ENCODE measurements around the gene CDK11A. TPM values are rescaled to one million over a fixed set of nuclear protein-coding genes. Genes with fewer than 3 reads are reported as not detected.
A peak's percentile ranks its signal among the peaks of the same experiment; 100 is the strongest.
"Not testable (repeated sequence)": the region's sequence is repeated elsewhere in the genome, so short reads cannot be mapped to it uniquely, and the experiment has no call there.

The CDK11A gene
- total RNA-seq, 1 experiment from 2014 or later = 43.8 TPM

- Mint-ChIP-seq H3K36me3 (ENCODE audit: insufficient read depth, unreplicated experiment) (peaks cover 15% of the 10 kb centered on the region), H3K27me3 (ENCODE audit: insufficient read depth, unreplicated experiment) (no peaks in the 10 kb centered on the region), H3K9me3 (ENCODE audit: unreplicated experiment) (no peaks in the 10 kb centered on the region), H3K27ac (ENCODE audit: low read depth, unreplicated experiment) (no peak overlapping the region), H3K4me1 (ENCODE audit: insufficient read depth, unreplicated experiment) (no peaks in the 10 kb centered on the region), H3K4me3 (ENCODE audit: unreplicated experiment) (no peak overlapping the region)
- ChIA-PET CTCF (interaction anchor here (0.6 to 0.8 kb wide), 3 partner anchors 29 to 157 kb away, joined by 3 read pairs; no protein-coding TSS in a partner anchor), POLR2A (no interaction called here)
- DNase-seq (ENCODE audit: unreplicated experiment) = no peak
- no TSS peak for BruUV-seq (replicated peaks)
- intact Hi-C loops (cut with micrococcal nuclease) = no loop called here
- TF ChIP-seq CTCF (IDR thresholded peaks at IDR 0.05; ENCODE audit: unreplicated experiment) = no peak
Measured at GRCh38 chr1:1748686-1749321, 24.6 kb upstream of the CDK11A start.

- H3K9me3 Mint-ChIP-seq (ENCODE audit: unreplicated experiment); H3K4me1 Mint-ChIP-seq (ENCODE audit: insufficient read depth, unreplicated experiment); H3K4me3 Mint-ChIP-seq (ENCODE audit: unreplicated experiment); DNase-seq (ENCODE audit: unreplicated experiment); POLR2A ChIA-PET; BruUV-seq (replicated peaks); CTCF ChIA-PET; intact Hi-C loops (cut with micrococcal nuclease); H3K27ac Mint-ChIP-seq (ENCODE audit: low read depth, unreplicated experiment); H3K27me3 Mint-ChIP-seq (ENCODE audit: insufficient read depth, unreplicated experiment): not testable (repeated sequence)
- H3K36me3 Mint-ChIP-seq (ENCODE audit: insufficient read depth, unreplicated experiment) = peaks cover 21% of the 10 kb centered on the region
Measured at GRCh38 chr1:1746566-1746909, 22.4 kb upstream of the CDK11A start.

GRCh38 chr1:1745651-1746565, 21.8 kb upstream of the CDK11A start:
- H3K27me3 Mint-ChIP-seq (ENCODE audit: insufficient read depth, unreplicated experiment); POLR2A ChIA-PET; H3K9me3 Mint-ChIP-seq (ENCODE audit: unreplicated experiment); intact Hi-C loops (cut with micrococcal nuclease); CTCF ChIA-PET; BruUV-seq (replicated peaks); H3K4me1 Mint-ChIP-seq (ENCODE audit: insufficient read depth, unreplicated experiment): not testable (repeated sequence)
- Mint-ChIP-seq H3K36me3 (ENCODE audit: insufficient read depth, unreplicated experiment) (peaks cover 26% of the 10 kb centered on the region), H3K27ac (ENCODE audit: low read depth, unreplicated experiment) (peak overlapping the region; percentile 74), H3K4me3 (ENCODE audit: unreplicated experiment) (peak overlapping the region; percentile 35)
- peak; percentile 33 for DNase-seq (ENCODE audit: unreplicated experiment)

GRCh38 chr1:1742529-1742928, 18.4 kb upstream of the CDK11A start:
- H3K27me3 Mint-ChIP-seq (ENCODE audit: insufficient read depth, unreplicated experiment); H3K4me3 Mint-ChIP-seq (ENCODE audit: unreplicated experiment); DNase-seq (ENCODE audit: unreplicated experiment); H3K9me3 Mint-ChIP-seq (ENCODE audit: unreplicated experiment); H3K4me1 Mint-ChIP-seq (ENCODE audit: insufficient read depth, unreplicated experiment); intact Hi-C loops (cut with micrococcal nuclease); BruUV-seq (replicated peaks): not testable (repeated sequence)
- POLR2A ChIA-PET = interaction anchor here (0.6 to 1.6 kb wide), 3 partner anchors 16 to 35 kb away, joined by 3 to 4 read pairs (median 3); no protein-coding TSS in a partner anchor
- Mint-ChIP-seq H3K27ac (ENCODE audit: low read depth, unreplicated experiment) (peak overlapping the region; percentile 94), H3K36me3 (ENCODE audit: insufficient read depth, unreplicated experiment) (peaks cover 40% of the 10 kb centered on the region)
- CTCF ChIA-PET = interaction anchor here (0.8 kb wide), 1 partner anchor 164 kb away, joined by 3 read pairs; no protein-coding TSS in a partner anchor

GRCh38 chr1:1741013-1741412, 16.9 kb upstream of the CDK11A start:
- POLR2A ChIA-PET = interaction anchor here (0.9 to 1.6 kb wide), 4 partner anchors 17 to 168 kb away, joined by 3 to 5 read pairs (median 4); partner anchors contain the start of gene CDK11A
- CTCF ChIA-PET; BruUV-seq (replicated peaks); H3K27me3 Mint-ChIP-seq (ENCODE audit: insufficient read depth, unreplicated experiment); H3K4me1 Mint-ChIP-seq (ENCODE audit: insufficient read depth, unreplicated experiment); intact Hi-C loops (cut with micrococcal nuclease); H3K9me3 Mint-ChIP-seq (ENCODE audit: unreplicated experiment): not testable (repeated sequence)
- peak; percentile 98 for DNase-seq (ENCODE audit: unreplicated experiment)
- H3K27ac Mint-ChIP-seq (ENCODE audit: low read depth, unreplicated experiment) = peak overlapping the region; percentile 94
- peaks cover 55% of the 10 kb centered on the region for H3K36me3 Mint-ChIP-seq (ENCODE audit: insufficient read depth, unreplicated experiment)
- peak overlapping the region; percentile 54 for H3K4me3 Mint-ChIP-seq (ENCODE audit: unreplicated experiment)

GRCh38 chr1:1738799-1739337, 14.7 kb upstream of the CDK11A start:
- H3K9me3 Mint-ChIP-seq (ENCODE audit: unreplicated experiment); H3K4me3 Mint-ChIP-seq (ENCODE audit: unreplicated experiment); BruUV-seq (replicated peaks); CTCF ChIA-PET; POLR2A ChIA-PET; H3K4me1 Mint-ChIP-seq (ENCODE audit: insufficient read depth, unreplicated experiment); H3K27ac Mint-ChIP-seq (ENCODE audit: low read depth, unreplicated experiment); intact Hi-C loops (cut with micrococcal nuclease); DNase-seq (ENCODE audit: unreplicated experiment); H3K27me3 Mint-ChIP-seq (ENCODE audit: insufficient read depth, unreplicated experiment): not testable (repeated sequence)
- H3K36me3 Mint-ChIP-seq (ENCODE audit: insufficient read depth, unreplicated experiment) = peaks cover 77% of the 10 kb centered on the region

- H3K4me3 Mint-ChIP-seq (ENCODE audit: unreplicated experiment); POLR2A ChIA-PET; H3K27me3 Mint-ChIP-seq (ENCODE audit: insufficient read depth, unreplicated experiment); CTCF ChIA-PET; H3K4me1 Mint-ChIP-seq (ENCODE audit: insufficient read depth, unreplicated experiment); H3K9me3 Mint-ChIP-seq (ENCODE audit: unreplicated experiment); DNase-seq (ENCODE audit: unreplicated experiment); H3K27ac Mint-ChIP-seq (ENCODE audit: low read depth, unreplicated experiment); intact Hi-C loops (cut with micrococcal nuclease); BruUV-seq (replicated peaks): not testable (repeated sequence)
- H3K36me3 Mint-ChIP-seq (ENCODE audit: insufficient read depth, unreplicated experiment) = peaks cover 79% of the 10 kb centered on the region
Measured at GRCh38 chr1:1737675-1738590, 13.8 kb upstream of the CDK11A start.

Data from MCF 10A (cell line).